ENCODE measurements around the gene KLF6.

The KLF6 gene

DNA sequence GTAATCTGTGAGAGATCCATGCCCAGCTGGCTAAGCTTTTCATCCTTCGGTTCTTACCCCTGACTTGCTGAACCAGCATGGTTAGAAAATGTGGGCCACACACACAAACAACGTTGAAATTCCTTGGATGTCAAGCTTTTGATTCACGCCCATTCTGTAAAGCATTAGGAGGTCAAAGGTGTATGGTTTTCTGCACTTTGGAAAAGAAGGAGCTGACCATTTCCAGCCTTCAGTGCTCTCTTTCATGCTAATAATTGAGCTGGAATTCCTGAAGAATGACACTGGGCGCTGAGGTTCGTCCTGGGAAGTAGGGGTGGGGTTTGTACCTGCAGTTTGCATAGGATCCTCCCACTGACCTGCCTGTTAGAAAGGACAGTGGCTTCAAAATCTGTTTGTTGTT is 23.1 kb downstream of the KLF6 start:
- TF ChIP-seq, protein P1, sequence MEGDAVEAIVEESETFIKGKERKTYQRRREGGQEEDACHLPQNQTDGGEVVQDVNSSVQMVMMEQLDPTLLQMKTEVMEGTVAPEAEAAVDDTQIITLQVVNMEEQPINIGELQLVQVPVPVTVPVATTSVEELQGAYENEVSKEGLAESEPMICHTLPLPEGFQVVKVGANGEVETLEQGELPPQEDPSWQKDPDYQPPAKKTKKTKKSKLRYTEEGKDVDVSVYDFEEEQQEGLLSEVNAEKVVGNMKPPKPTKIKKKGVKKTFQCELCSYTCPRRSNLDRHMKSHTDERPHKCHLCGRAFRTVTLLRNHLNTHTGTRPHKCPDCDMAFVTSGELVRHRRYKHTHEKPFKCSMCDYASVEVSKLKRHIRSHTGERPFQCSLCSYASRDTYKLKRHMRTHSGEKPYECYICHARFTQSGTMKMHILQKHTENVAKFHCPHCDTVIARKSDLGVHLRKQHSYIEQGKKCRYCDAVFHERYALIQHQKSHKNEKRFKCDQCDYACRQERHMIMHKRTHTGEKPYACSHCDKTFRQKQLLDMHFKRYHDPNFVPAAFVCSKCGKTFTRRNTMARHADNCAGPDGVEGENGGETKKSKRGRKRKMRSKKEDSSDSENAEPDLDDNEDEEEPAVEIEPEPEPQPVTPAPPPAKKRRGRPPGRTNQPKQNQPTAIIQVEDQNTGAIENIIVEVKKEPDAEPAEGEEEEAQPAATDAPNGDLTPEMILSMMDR (IDR thresholded peaks at IDR 0.05; ENCODE audit: insufficient read depth, low read depth, low read length, missing control alignments), result no peak
- no peak overlapping the region for H3K4me3 ChIP-seq (ENCODE audit: low read length)
- peak; percentile 86 for DNase-seq (ENCODE audit: low read depth)

- no peak overlapping the region for H3K4me3 ChIP-seq (ENCODE audit: low read length)
- DNase-seq (ENCODE audit: low read depth), result peak; percentile 25
- TF ChIP-seq, protein P1 (IDR thresholded peaks at IDR 0.05; ENCODE audit: insufficient read depth, low read depth, low read length, missing control alignments), result no peak
Measured at GRCh38 chr10:3761021-3761686, 23.9 kb downstream of the KLF6 start.

- no peak for DNase-seq (ENCODE audit: low read depth)
- TF ChIP-seq, protein P1 (IDR thresholded peaks at IDR 0.05; ENCODE audit: insufficient read depth, low read depth, low read length, missing control alignments), result no peak
- no peak overlapping the region for H3K4me3 ChIP-seq (ENCODE audit: low read length)
Measured at GRCh38 chr10:3760083-3760482, 24.9 kb downstream of the KLF6 start.

DNA sequence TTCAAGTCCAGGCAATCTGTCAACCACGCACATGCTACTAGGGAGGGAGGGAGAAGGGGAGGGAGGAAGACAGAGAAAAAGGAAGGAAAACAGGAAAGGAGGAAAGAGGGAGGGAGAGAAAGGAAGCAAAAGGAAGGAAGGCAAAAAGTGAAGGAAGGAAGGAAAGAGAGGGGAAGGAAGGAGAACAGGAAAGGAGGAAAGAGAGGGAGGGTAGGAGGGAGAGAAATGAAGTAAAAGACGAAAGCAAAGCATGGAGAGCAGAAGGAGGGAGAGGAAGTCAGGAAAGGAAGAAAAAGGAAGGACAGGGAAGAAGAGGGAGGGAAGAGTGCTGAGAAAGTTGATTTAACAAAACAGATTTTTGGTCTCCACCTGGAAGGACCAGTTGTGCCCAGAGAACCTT is 25.6 kb downstream of the KLF6 start:
- DNase-seq (ENCODE audit: low read depth), result no peak

DNA sequence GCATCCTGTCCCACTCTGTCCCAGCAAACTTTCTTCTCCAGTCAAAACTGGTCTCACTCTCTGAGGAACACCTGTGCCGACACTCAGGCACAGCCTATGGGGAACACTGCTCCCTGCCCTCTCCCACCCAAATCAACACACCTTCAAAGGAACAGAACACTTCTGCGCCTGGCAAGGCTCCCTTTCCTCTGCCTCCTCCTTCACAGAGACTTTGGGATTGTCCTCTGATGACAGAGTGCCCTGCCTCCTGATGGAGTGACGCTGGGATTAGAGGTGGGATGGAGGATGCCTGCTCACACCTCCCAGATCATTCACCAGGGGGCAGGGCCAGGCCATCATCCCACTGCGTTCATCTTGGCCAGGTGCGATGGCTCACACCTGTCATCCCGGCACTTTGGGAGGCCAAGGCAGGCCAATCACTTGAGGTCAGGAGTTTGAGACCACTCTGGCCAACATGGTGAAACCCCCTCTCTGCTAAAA is 26.5 kb downstream of the KLF6 start:
- DNase-seq (ENCODE audit: low read depth), result no peak
- no peak overlapping the region for H3K4me3 ChIP-seq (ENCODE audit: low read length)
- TF ChIP-seq, protein P1 (IDR thresholded peaks at IDR 0.05; ENCODE audit: insufficient read depth, low read depth, low read length, missing control alignments), result no peak

More for the DNA sequence above, 25.6 kb downstream of the KLF6 start:
- H3K4me3 ChIP-seq (ENCODE audit: low read length), result no peak overlapping the region
- TF ChIP-seq, protein P1 (IDR thresholded peaks at IDR 0.05; ENCODE audit: insufficient read depth, low read depth, low read length, missing control alignments), result no peak

DNA sequence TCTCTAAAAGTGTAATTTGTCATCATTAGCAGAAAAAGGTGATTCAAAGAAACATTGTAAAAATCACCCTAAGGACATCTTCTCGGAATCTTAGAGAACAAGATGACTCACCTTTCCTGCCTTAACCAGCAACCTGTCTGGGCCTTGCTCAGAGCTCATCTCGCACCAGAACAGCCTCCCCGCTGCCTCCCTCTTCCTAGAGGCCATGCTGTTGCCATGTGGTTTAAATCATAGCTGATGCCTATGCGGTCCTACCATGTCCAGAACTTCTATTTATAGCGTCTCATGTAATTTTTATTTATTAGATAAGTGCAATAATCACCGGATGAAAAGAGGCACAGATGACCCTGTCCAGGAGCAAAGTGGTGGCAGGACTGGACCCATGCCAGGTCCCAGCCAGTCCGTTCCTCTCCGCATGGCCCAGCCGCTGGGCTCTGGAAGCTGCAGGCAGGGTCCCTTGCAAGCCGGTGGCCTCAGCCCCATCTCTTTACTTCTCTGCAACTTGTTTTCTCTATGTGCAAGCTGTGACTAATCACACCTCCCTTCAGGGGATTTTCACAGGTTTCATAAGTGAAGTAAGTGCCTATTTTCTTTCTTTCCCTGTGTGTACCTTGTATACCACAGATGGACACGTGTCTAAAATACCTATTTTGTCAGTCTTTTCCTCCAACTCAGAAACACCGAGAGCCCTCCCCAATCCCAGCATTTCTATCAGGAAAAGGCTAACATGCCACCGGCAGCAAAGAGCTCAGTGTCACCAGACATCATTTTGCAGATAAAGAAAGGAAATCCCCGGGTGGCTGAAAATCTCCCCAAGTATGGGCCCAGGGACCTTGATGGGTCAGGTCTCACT is 27.1 kb downstream of the KLF6 start:
- DNase-seq (ENCODE audit: low read depth), result peak; percentile 97
- H3K4me3 ChIP-seq (ENCODE audit: low read length), result no peak overlapping the region
- TF ChIP-seq, protein P1 (IDR thresholded peaks at IDR 0.05; ENCODE audit: insufficient read depth, low read depth, low read length, missing control alignments), result no peak
